H1 (cell line): ENCODE results near the gene TBC1D24.

Experiments
- POLR2A ChIP-seq, 2 experiments: IDR thresholded peaks; 1 replicate in 1 of 2; 2 replicates in 1 of 2; pipeline ENCODE4 v1.6.1; 2011; ENCODE audit warnings: low read depth in 2 of 2, low read length in 2 of 2, mild to moderate bottlenecking in 2 of 2; ENCODE audit errors: control extremely low read depth in 1 of 2
- RNF2 ChIP-seq: fragments of 200-900, 300-1000 bp; sonication (generic); IDR thresholded peaks from 2 replicates; pipeline ENCODE4 v1.7.1; 2016; ENCODE audit warnings: borderline replicate concordance, low read depth, mild to moderate bottlenecking, antibody characterized with exemption, low read length; ENCODE audit not compliant: poor library complexity, severe bottlenecking; ENCODE audit errors: missing control alignments
- TAF1 ChIP-seq: IDR thresholded peaks from 2 replicates; pipeline ENCODE4 v1.6.1; 2011; ENCODE audit warnings: mild to moderate bottlenecking, low read depth, low read length
- TEAD4 ChIP-seq: IDR thresholded peaks from 2 replicates; pipeline ENCODE4 v1.6.1; 2012; ENCODE audit warnings: low read depth, low read length, inconsistent platforms, mixed read lengths
- TF ChIP-seq, protein P1 (sequence below), 3 experiments: IDR thresholded peaks; 1 replicate in 2 of 3; 2 replicates in 1 of 3; pipeline versions ENCODE4 v1.5.1 to v1.6.1; 2011; ENCODE audit warnings: low read length in 3 of 3, mild to moderate bottlenecking in 3 of 3, inconsistent platforms in 2 of 3, low read depth in 1 of 3, moderate library complexity in 1 of 3; ENCODE audit not compliant: insufficient read depth in 1 of 3; ENCODE audit errors: control extremely low read depth in 1 of 3
- TF ChIP-seq, protein P2 (sequence below): IDR thresholded peaks from 2 replicates; pipeline ENCODE4 v1.6.1; 2012; ENCODE audit warnings: inconsistent platforms

DNA sequence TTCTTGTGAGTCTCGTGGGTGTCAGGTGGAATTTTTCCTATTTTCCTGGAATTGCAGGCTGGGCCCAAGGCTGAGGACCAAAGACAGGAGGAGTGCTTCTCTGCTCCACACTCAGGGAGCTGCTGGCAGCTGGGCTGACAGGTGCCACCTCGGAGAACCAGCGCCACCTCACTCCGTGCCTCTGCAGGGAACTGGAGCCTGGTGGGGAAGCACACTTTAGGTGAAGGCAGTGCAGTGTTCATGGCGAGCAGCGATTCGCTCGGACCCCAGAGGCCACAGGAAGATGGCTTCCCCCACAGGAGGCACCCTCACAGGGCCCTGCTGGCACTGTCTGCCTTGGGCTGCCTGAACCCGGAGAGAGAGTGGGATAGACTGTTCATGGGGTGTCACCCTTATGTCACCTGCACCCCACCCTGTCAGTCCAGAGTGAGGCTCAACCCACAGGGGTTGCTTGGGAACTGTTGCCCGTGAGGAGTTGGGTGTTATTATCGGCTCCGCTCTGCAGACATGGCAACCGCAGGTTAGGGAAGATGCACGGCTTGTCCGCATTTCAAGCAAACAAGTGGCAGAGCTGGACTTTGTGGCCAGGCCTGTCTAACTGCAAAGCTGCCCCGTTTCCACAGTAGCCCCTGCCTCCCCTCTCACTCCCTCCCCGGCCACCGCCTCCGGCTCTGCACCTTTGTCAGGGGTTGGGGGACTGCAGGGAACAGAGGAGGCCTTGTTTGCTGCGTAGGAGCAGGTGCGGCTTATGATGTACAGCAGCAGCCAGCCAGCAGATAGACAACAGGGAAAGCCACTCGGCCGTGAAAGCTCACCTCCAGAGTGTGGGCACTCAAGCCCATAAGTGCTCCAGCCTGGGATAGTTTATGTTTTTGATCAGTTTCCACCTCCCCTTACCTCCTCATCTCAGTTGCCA, 15.5 kb downstream of the TBC1D24 start:
- TF ChIP-seq, protein P1, sequence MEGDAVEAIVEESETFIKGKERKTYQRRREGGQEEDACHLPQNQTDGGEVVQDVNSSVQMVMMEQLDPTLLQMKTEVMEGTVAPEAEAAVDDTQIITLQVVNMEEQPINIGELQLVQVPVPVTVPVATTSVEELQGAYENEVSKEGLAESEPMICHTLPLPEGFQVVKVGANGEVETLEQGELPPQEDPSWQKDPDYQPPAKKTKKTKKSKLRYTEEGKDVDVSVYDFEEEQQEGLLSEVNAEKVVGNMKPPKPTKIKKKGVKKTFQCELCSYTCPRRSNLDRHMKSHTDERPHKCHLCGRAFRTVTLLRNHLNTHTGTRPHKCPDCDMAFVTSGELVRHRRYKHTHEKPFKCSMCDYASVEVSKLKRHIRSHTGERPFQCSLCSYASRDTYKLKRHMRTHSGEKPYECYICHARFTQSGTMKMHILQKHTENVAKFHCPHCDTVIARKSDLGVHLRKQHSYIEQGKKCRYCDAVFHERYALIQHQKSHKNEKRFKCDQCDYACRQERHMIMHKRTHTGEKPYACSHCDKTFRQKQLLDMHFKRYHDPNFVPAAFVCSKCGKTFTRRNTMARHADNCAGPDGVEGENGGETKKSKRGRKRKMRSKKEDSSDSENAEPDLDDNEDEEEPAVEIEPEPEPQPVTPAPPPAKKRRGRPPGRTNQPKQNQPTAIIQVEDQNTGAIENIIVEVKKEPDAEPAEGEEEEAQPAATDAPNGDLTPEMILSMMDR (IDR thresholded peaks at IDR 0.05; ENCODE audit: control extremely low read depth in 1 of 3, insufficient read depth in 1 of 3, low read depth in 1 of 3, low read length in 3 of 3), result no peak
- TF ChIP-seq, protein P2, sequence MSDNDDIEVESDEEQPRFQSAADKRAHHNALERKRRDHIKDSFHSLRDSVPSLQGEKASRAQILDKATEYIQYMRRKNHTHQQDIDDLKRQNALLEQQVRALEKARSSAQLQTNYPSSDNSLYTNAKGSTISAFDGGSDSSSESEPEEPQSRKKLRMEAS, result no peak
- TF ChIP-seq RNF2, result no peak
- TF ChIP-seq TEAD4, result no peak
- no peak for TF ChIP-seq TAF1
- no peak for TF ChIP-seq POLR2A (IDR thresholded peaks at IDR 0.05; ENCODE audit: control extremely low read depth in 1 of 2, low read depth in 2 of 2, low read length in 2 of 2)
